GM23338 (cell line): ENCODE measurements around the gene TAB3.

ENCODE experiments used
- CREB1 ChIP-seq: fragments of 250-450 bp; sonication (Bioruptor Pico); IDR thresholded peaks from 2 replicates; pipeline ENCODE4 v1.5.0; 2020; ENCODE audit warnings: low read depth, mild to moderate bottlenecking, moderate library complexity
- EZH2 ChIP-seq: fragments of 200-600 bp; sonication (generic); IDR thresholded peaks from one replicate; pipeline ENCODE4 v1.8.0; 2017; ENCODE audit warnings: antibody characterized with exemption, mild to moderate bottlenecking, low read depth; ENCODE audit not compliant: unreplicated experiment
- EZH2phosphoT487 ChIP-seq: fragments of 200-600 bp; sonication (generic); IDR thresholded peaks from one replicate; pipeline ENCODE4 v1.8.1; 2018; ENCODE audit warnings: antibody characterized with exemption; ENCODE audit not compliant: unreplicated experiment
- POLR2AphosphoS5 ChIP-seq: IDR thresholded peaks from 2 replicates; pipeline ENCODE4 v1.6.1; 2016; ENCODE audit warnings: antibody characterized with exemption, low read depth
- REST ChIP-seq: IDR thresholded peaks from one replicate; pipeline ENCODE4 v1.6.1; 2018; ENCODE audit warnings: antibody characterized with exemption; ENCODE audit not compliant: unreplicated experiment
- STAT1 ChIP-seq: IDR thresholded peaks from one replicate; pipeline ENCODE4 v1.6.1; 2016; ENCODE audit warnings: antibody characterized with exemption; ENCODE audit not compliant: unreplicated experiment
- TF ChIP-seq, protein P1 (sequence below), 2 experiments: fragments of 200-600 bp in 1 of 2; sonication (generic) in 1 of 2; conservative IDR thresholded peaks; 2 replicates each; pipeline versions ENCODE4 v1.5.1 to v1.6.1; 2016 to 2017; ENCODE audit warnings: antibody characterized with exemption in 2 of 2, low read depth in 2 of 2, mild to moderate bottlenecking in 2 of 2, moderate library complexity in 1 of 2

GRCh38 chrX:30893206-30893605 is 4.2 kb upstream of the TAB3 start:
- TF ChIP-seq, protein P1, sequence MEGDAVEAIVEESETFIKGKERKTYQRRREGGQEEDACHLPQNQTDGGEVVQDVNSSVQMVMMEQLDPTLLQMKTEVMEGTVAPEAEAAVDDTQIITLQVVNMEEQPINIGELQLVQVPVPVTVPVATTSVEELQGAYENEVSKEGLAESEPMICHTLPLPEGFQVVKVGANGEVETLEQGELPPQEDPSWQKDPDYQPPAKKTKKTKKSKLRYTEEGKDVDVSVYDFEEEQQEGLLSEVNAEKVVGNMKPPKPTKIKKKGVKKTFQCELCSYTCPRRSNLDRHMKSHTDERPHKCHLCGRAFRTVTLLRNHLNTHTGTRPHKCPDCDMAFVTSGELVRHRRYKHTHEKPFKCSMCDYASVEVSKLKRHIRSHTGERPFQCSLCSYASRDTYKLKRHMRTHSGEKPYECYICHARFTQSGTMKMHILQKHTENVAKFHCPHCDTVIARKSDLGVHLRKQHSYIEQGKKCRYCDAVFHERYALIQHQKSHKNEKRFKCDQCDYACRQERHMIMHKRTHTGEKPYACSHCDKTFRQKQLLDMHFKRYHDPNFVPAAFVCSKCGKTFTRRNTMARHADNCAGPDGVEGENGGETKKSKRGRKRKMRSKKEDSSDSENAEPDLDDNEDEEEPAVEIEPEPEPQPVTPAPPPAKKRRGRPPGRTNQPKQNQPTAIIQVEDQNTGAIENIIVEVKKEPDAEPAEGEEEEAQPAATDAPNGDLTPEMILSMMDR (conservative IDR thresholded peaks at IDR 0.05; ENCODE audit: low read depth in 2 of 2): no peak
- TF ChIP-seq CREB1 (CRISPR knock-in tag) (no peak), POLR2AphosphoS5 (no peak), REST (no peak), EZH2phosphoT487 (no peak), EZH2 (no peak), STAT1 (no peak)
